Caco-2 (cell line): ENCODE results near the gene HOXC10. TPM values are rescaled to one million over a fixed set of nuclear protein-coding genes. Genes with fewer than 3 reads are reported as not detected.

Source experiments
- BruUV-seq: library from RNA; stranded (reverse); fragments of 400-500 nt; replicated peaks from 2 replicates; lab custom pipeline; 2021; lab: Mats Ljungman, UMichigan
- CTCF ChIA-PET: fragments of 300-600 bp; sonication (Branson Sonifier 250); formaldehyde crosslinking; loops from one replicate; lab custom pipeline; 2022; ENCODE audit warnings: antibody characterized with exemption; lab: Charles Lee
- POLR2A ChIA-PET: fragments of 300-600 bp; sonication (Branson Sonifier 250); formaldehyde crosslinking; loops from one replicate; lab custom pipeline; 2022; ENCODE audit warnings: antibody characterized with exemption; lab: Charles Lee
- DNase-seq, 2 experiments: peaks; one replicate each; pipeline versions ENCODE4 v3.0.0 to v3.0.0-alpha.2; 2020 to 2022
- H3K27me3 ChIP-seq: replicated peaks from 2 replicates; pipeline ENCODE4 v1.6.0; 2011; ENCODE audit warnings: low read length; ENCODE audit not compliant: control insufficient read depth, insufficient read depth
- H3K36me3 ChIP-seq: 2 replicates; pipeline ENCODE4 v1.5.1; 2011; ENCODE audit warnings: low read length; ENCODE audit not compliant: control insufficient read depth, insufficient read depth
- H3K4me1 ChIP-seq: fragments of 250-450 bp; sonication (Bioruptor Pico); 2 replicates; pipeline ENCODE4 v1.5.1; 2020; ENCODE audit warnings: mild to moderate bottlenecking
- H3K4me3 ChIP-seq: 2 replicates; pipeline ENCODE4 v1.5.1; 2011; ENCODE audit warnings: low read depth, mild to moderate bottlenecking, control low read depth, low read length
- H3K9me3 ChIP-seq: fragments of 250-450 bp; sonication (Bioruptor Pico); 2 replicates; pipeline ENCODE4 v1.5.1; 2020; ENCODE audit warnings: mild to moderate bottlenecking, moderate library complexity
- H3K27ac Mint-ChIP-seq: one replicate; pipeline ENCODE4 v1.8.0; 2022; ENCODE audit warnings: mixed read lengths; ENCODE audit not compliant: unreplicated experiment
- H3K27me3 Mint-ChIP-seq: one replicate; pipeline ENCODE4 v1.8.0; 2022; ENCODE audit warnings: mixed read lengths; ENCODE audit not compliant: insufficient read depth, unreplicated experiment
- H3K36me3 Mint-ChIP-seq: one replicate; pipeline ENCODE4 v1.8.0; 2022; ENCODE audit warnings: mild to moderate bottlenecking, mixed read lengths; ENCODE audit not compliant: insufficient read depth, unreplicated experiment
- H3K4me1 Mint-ChIP-seq: one replicate; pipeline ENCODE4 v1.8.0; 2022; ENCODE audit warnings: low read depth, mixed read lengths; ENCODE audit not compliant: unreplicated experiment
- H3K4me3 Mint-ChIP-seq: one replicate; pipeline ENCODE4 v1.8.0; 2022; ENCODE audit warnings: mild to moderate bottlenecking, moderate library complexity, mixed read lengths; ENCODE audit not compliant: unreplicated experiment
- H3K9me3 Mint-ChIP-seq: one replicate; pipeline ENCODE4 v1.8.0; 2022; ENCODE audit warnings: mixed read lengths; ENCODE audit not compliant: unreplicated experiment
- intact Hi-C: fragments of 100-400 bp; cut with micrococcal nuclease; formaldehyde crosslinking; loops from one replicate; pipeline ENCODE4 v1.10.0; 2022; ENCODE audit not compliant: unreplicated experiment
- total RNA-seq: library from RNA; stranded (reverse); gene quantifications from 2 replicates; pipeline ENCODE4 v1.2.3, GENCODE V29; 2022
- TF ChIP-seq, protein P1 (sequence below), 2 experiments: fragments of 200-600 bp in 1 of 2; IDR thresholded peaks; 1 replicate in 1 of 2; 2 replicates in 1 of 2; pipeline versions ENCODE4 v1.5.1 to v1.8.0; 2011 to 2022; ENCODE audit warnings: antibody characterized with exemption in 1 of 2, control low read depth in 1 of 2, inconsistent platforms in 1 of 2, low read depth in 1 of 2, low read length in 1 of 2, mild to moderate bottlenecking in 1 of 2, moderate library complexity in 1 of 2; ENCODE audit not compliant: insufficient read depth in 1 of 2, severe bottlenecking in 1 of 2, unreplicated experiment in 1 of 2

The HOXC10 gene
- total RNA-seq, 1 experiment from 2014 or later: 4.0 TPM

DNA sequence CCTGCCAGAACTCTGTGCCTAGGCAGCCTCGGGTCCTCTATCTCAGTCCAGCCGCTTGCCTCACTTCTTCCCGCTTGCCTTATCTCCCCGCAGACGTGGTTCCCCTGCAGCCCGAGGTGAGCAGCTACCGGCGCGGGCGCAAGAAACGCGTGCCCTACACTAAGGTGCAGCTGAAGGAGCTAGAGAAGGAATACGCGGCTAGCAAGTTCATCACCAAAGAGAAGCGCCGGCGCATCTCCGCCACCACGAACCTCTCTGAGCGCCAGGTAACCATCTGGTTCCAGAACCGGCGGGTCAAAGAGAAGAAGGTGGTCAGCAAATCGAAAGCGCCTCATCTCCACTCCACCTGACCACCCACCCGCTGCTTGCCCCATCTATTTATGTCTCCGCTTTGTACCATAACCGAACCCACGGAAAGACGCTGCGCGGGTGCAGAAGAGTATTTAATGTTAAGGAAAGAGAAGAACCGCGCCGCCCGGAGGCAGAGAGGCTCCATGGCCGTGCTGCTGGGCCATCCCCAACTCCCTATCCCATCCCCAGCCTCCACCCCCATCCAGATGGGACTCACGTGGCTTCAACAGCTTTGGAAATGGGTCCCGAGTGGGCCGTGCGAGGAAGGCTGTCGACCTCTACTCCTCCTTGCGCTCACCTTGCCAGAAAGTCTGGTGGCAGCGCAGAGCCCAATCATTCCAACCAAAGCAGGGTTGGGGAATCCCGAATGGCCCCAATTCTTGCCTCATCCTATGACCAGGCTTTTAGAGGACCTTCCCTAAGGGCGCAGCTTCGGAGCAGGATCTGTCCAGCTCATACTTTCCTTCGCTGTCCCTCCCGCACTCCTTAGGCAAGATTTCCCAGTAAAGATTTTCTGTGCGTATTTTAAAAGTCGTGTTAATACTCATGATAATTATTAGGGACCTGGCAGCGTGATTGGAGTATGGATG, 39.8 kb upstream of the HOXC10 start:
- H3K27me3 ChIP-seq: no peaks in the 10 kb centered on the region
- no peaks in the 10 kb centered on the region for H3K9me3 Mint-ChIP-seq
- no peak overlapping the region for H3K27ac Mint-ChIP-seq
- H3K9me3 ChIP-seq: no peaks in the 10 kb centered on the region
- BruUV-seq: no TSS peak
- no peak for DNase-seq
- no peaks in the 10 kb centered on the region for H3K36me3 ChIP-seq
- intact Hi-C loops: no loop called here
- CTCF ChIA-PET: interaction anchor here (0.8 kb wide), 1 partner anchor 176 kb away, joined by 3 read pairs; no protein-coding TSS in a partner anchor
- H3K4me3 ChIP-seq: no peak overlapping the region
- no peak overlapping the region for H3K4me3 Mint-ChIP-seq
- H3K4me1 ChIP-seq: peaks cover 3% of the 10 kb centered on the region; the same call in 1 of the 2 replicates
- H3K4me1 Mint-ChIP-seq: peaks cover 14% of the 10 kb centered on the region
- H3K36me3 Mint-ChIP-seq: peaks cover 5% of the 10 kb centered on the region
- H3K27me3 Mint-ChIP-seq: no peaks in the 10 kb centered on the region
- TF ChIP-seq, protein P1, sequence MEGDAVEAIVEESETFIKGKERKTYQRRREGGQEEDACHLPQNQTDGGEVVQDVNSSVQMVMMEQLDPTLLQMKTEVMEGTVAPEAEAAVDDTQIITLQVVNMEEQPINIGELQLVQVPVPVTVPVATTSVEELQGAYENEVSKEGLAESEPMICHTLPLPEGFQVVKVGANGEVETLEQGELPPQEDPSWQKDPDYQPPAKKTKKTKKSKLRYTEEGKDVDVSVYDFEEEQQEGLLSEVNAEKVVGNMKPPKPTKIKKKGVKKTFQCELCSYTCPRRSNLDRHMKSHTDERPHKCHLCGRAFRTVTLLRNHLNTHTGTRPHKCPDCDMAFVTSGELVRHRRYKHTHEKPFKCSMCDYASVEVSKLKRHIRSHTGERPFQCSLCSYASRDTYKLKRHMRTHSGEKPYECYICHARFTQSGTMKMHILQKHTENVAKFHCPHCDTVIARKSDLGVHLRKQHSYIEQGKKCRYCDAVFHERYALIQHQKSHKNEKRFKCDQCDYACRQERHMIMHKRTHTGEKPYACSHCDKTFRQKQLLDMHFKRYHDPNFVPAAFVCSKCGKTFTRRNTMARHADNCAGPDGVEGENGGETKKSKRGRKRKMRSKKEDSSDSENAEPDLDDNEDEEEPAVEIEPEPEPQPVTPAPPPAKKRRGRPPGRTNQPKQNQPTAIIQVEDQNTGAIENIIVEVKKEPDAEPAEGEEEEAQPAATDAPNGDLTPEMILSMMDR (IDR thresholded peaks at IDR 0.05; ENCODE audit: insufficient read depth in 1 of 2, low read depth in 1 of 2, low read length in 1 of 2, severe bottlenecking in 1 of 2, unreplicated experiment in 1 of 2): no peak
- POLR2A ChIA-PET: no interaction called here

DNA sequence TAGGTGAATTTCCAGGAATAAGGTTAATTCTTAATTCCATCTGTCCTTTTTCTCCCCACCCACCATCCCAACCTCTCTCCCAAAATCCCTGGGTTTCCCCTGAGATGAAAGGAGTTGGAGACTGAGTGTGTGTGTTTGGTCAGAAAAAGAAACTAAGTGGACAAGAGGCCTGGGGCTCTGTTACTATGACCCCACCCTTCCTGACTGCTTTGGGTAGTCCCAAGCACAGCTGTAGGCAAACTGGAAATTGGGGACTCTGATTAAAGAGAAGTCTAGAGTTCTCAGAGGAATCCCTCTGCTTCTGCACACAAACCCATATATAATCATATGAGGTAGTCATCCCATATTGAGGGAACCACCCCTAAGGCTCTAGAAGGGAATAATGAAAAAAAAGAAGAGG, 37.2 kb upstream of the HOXC10 start:
- no peaks in the 10 kb centered on the region for H3K27me3 Mint-ChIP-seq
- peaks cover 7% of the 10 kb centered on the region for H3K4me1 Mint-ChIP-seq
- TF ChIP-seq, protein P1 (IDR thresholded peaks at IDR 0.05; ENCODE audit: insufficient read depth in 1 of 2, low read depth in 1 of 2, low read length in 1 of 2, severe bottlenecking in 1 of 2, unreplicated experiment in 1 of 2): no peak
- no peak overlapping the region for H3K27ac Mint-ChIP-seq
- DNase-seq: no peak
- CTCF ChIA-PET: interaction anchor here (0.7 kb wide), 2 partner anchors 93 to 116 kb away, joined by 3 to 9 read pairs; no protein-coding TSS in a partner anchor
- H3K36me3 Mint-ChIP-seq: peaks cover under 1% of the 10 kb centered on the region
- H3K4me1 ChIP-seq: peaks cover 7% of the 10 kb centered on the region; the same call in 1 of the 2 replicates
- H3K4me3 Mint-ChIP-seq: no peak overlapping the region
- H3K4me3 ChIP-seq: no peak overlapping the region
- H3K9me3 ChIP-seq: no peaks in the 10 kb centered on the region
- POLR2A ChIA-PET: no interaction called here
- intact Hi-C loops: no loop called here
- H3K9me3 Mint-ChIP-seq: no peaks in the 10 kb centered on the region
- H3K27me3 ChIP-seq: no peaks in the 10 kb centered on the region
- no TSS peak for BruUV-seq
- no peaks in the 10 kb centered on the region for H3K36me3 ChIP-seq

DNA sequence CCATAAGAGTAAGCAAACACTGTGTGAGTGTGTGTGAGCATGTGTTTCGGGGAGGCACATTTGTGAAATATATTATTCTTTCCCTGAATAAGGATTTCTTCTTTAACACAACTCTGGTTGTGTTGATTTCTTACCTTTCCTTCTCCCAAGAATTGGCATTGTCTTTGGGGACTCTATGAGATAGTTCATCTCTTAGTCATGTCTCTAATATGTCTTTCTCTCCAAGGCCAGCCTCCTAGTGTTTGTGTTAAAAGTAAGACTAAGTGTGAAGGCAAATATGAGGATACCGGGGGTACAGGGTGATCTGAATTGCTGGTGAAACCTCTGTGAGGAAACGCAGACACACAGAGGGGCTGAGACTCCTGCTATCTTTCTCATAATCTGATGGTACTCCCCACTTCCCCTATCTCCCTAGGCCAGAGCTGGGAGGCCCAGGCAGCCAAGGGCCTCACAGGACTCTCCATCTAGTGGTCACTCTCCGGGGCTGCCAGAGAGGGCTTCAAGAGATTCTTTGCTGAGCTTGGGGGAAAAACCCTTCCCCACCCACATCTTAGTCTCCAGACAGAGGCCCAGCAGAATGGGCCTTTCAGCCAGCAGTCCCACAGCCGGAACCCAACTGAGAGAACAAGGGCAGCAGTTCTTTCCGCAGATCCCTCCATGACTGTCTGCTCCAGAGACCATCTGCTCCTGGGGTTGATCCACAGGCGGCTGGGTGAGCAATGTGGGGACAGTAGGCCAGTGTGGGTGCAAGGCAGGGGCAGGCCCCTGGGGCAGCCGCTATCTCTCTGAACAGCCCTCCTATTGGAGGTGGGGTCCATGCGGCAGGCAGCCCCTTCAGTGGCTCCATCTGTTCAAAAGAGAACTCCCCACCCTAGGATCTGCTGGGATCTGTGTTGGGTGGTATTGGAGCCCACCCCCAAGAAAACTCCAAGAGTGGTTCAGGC, 36.0 kb upstream of the HOXC10 start:
- no peaks in the 10 kb centered on the region for H3K9me3 Mint-ChIP-seq
- no peak overlapping the region for H3K27ac Mint-ChIP-seq
- TF ChIP-seq, protein P1 (IDR thresholded peaks at IDR 0.05; ENCODE audit: insufficient read depth in 1 of 2, low read depth in 1 of 2, low read length in 1 of 2, severe bottlenecking in 1 of 2, unreplicated experiment in 1 of 2): peak in 1 of 2 experiments; percentile 42
- Histone ChIP-seq H3K4me1 (peaks cover 14% of the 10 kb centered on the region), H3K36me3 (no peaks in the 10 kb centered on the region), H3K9me3 (no peaks in the 10 kb centered on the region), H3K27me3 (no peaks in the 10 kb centered on the region), H3K4me3 (no peak overlapping the region)
- CTCF ChIA-PET: interaction anchor here (1.3 kb wide), 1 partner anchor 9 kb away, joined by 4 read pairs; no protein-coding TSS in a partner anchor
- DNase-seq: no peak
- intact Hi-C loops: loop anchor here (1.0 kb wide), 2 partner anchors 10 to 182 kb away; no protein-coding TSS in a partner anchor
- H3K4me1 Mint-ChIP-seq: peaks cover 17% of the 10 kb centered on the region
- H3K4me3 Mint-ChIP-seq: no peak overlapping the region
- POLR2A ChIA-PET: no interaction called here
- H3K27me3 Mint-ChIP-seq: no peaks in the 10 kb centered on the region
- peaks cover 9% of the 10 kb centered on the region for H3K36me3 Mint-ChIP-seq
- no TSS peak for BruUV-seq
